Esophagus squamous epithelium (tissue), 4 donors: Measurements from ENCODE around the gene NRXN3.

ENCODE experiments used
- POLR2A ChIP-seq, 4 donors: fragments of 450-650 bp; IDR thresholded peaks; one replicate each; pipeline ENCODE4 v1.6.1; 2017; ENCODE audit warnings: antibody characterized with exemption in 4 of 4, mild to moderate bottlenecking in 4 of 4, moderate library complexity in 3 of 4
- TF ChIP-seq, protein P1 (sequence below), 6 experiments: fragments of 450-650 bp in 4 of 6; fragments of 200-600 bp in 2 of 6; sonication (generic) in 2 of 6; IDR thresholded peaks; one replicate each; pipeline ENCODE4 v1.5.1; 2016 to 2019; ENCODE audit warnings: antibody characterized with exemption in 6 of 6, mild to moderate bottlenecking in 4 of 6, moderate library complexity in 4 of 6

DNA sequence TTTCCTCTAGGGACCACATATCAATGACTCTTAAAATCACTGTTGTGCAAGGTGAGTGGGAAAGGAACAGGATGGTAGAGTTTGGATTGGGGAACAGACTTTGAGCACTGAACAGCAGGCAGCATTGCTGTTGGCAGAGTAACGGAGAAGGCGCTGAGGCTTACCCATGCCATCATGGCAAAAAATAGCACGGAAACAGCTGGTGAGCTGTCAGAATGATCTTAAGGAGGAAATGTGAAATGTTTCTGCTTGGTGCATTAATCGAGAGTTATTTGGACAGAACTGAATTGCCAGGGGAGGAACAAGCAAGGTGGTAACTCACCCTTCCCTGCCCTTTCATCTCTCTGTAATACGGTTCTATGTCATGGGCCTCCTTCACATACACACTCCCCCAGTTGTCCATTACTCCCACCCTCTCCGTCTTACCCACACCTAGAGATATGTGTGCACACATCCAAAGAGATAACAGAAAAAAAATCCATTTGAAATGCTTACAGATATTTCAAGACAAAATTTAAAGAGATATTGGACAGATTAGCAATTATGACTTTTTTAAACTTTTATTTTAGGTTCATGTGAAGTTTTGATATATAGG is 1468.6 kb downstream of the NRXN3 start:
- TF ChIP-seq, protein P1, sequence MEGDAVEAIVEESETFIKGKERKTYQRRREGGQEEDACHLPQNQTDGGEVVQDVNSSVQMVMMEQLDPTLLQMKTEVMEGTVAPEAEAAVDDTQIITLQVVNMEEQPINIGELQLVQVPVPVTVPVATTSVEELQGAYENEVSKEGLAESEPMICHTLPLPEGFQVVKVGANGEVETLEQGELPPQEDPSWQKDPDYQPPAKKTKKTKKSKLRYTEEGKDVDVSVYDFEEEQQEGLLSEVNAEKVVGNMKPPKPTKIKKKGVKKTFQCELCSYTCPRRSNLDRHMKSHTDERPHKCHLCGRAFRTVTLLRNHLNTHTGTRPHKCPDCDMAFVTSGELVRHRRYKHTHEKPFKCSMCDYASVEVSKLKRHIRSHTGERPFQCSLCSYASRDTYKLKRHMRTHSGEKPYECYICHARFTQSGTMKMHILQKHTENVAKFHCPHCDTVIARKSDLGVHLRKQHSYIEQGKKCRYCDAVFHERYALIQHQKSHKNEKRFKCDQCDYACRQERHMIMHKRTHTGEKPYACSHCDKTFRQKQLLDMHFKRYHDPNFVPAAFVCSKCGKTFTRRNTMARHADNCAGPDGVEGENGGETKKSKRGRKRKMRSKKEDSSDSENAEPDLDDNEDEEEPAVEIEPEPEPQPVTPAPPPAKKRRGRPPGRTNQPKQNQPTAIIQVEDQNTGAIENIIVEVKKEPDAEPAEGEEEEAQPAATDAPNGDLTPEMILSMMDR (IDR thresholded peaks at IDR 0.05), result no peak
- no peak for TF ChIP-seq POLR2A (IDR thresholded peaks at IDR 0.05)
